ENCODE measurements around the gene MED13.

The MED13 gene

GRCh38 chr17:62058611-62059010 is 6.5 kb downstream of the MED13 start:
- no peak overlapping the region for H2BK5ac ChIP-seq (ENCODE audit: low read length)
- no peak overlapping the region for H3K4ac ChIP-seq (ENCODE audit: low read length)
- no peaks in the 10 kb centered on the region for H3K9me3 ChIP-seq (replicated peaks in 1 of 2; ENCODE audit: control insufficient read depth in 2 of 2, insufficient read depth in 1 of 2, low read depth in 1 of 2, low read length in 2 of 2)
- no peak overlapping the region for H4K91ac ChIP-seq (ENCODE audit: low read depth, low read length, poor library complexity)
- no peaks in the 10 kb centered on the region for H3K27me3 ChIP-seq (ENCODE audit: control insufficient read depth in 3 of 3, insufficient read depth in 3 of 3, low read depth in 1 of 3, low read length in 3 of 3)
- H3K4me1 ChIP-seq (ENCODE audit: control insufficient read depth in 2 of 2, insufficient read depth in 1 of 2, low read depth in 1 of 2, low read length in 2 of 2): no peaks in the 10 kb centered on the region
- H3K27ac ChIP-seq (replicated peaks; ENCODE audit: low read length): no peak overlapping the region
- no peak overlapping the region for H3K14ac ChIP-seq (ENCODE audit: low read length)
- no peak overlapping the region for H2AFZ ChIP-seq (ENCODE audit: low read length)
- H2BK15ac ChIP-seq (ENCODE audit: low read length): no peak overlapping the region
- no peak overlapping the region for H2BK12ac ChIP-seq (ENCODE audit: low read length)
- H3K4me3 ChIP-seq (ENCODE audit: low read length in 2 of 2): no peak overlapping the region
- no peak overlapping the region for H2BK120ac ChIP-seq (ENCODE audit: low read depth, low read length)
- peaks cover 4% of the 10 kb centered on the region for H3K79me1 ChIP-seq (ENCODE audit: low read depth, low read length)
- no peak overlapping the region for H3K23ac ChIP-seq (ENCODE audit: low read depth, low read length, poor library complexity)
- no peak overlapping the region for H4K8ac ChIP-seq (ENCODE audit: low read depth, low read length)
- no CpG with 5 or more reads among the region's 4 CpGs for WGBS, 2 donors (ENCODE audit: extremely low coverage in 2 of 2, insufficient read length in 2 of 2, insufficient replicate concordance in 1 of 2)
- no peak overlapping the region for H3K18ac ChIP-seq (ENCODE audit: low read length)
- no peak overlapping the region for H2AK5ac ChIP-seq (ENCODE audit: low read depth, low read length)
- H3K4me2 ChIP-seq (ENCODE audit: insufficient read depth, low read length, poor library complexity, severe bottlenecking): no peak overlapping the region
- no peak overlapping the region for H3K9ac ChIP-seq (ENCODE audit: low read depth, low read length, poor library complexity)
- H3K36me3 ChIP-seq (replicated peaks in 1 of 2; ENCODE audit: control insufficient read depth in 2 of 2, insufficient read depth in 2 of 2, low read length in 2 of 2): peaks cover 5 to 94% of the 10 kb centered on the region in 2 donors
- no peak for DNase-seq (ENCODE audit: low spot score)

- Histone ChIP-seq H2BK5ac (ENCODE audit: low read length) (no peak overlapping the region), H2AK5ac (ENCODE audit: low read depth, low read length) (no peak overlapping the region), H3K9me3 (replicated peaks in 1 of 2; ENCODE audit: control insufficient read depth in 2 of 2, insufficient read depth in 1 of 2, low read depth in 1 of 2, low read length in 2 of 2) (no peaks in the 10 kb centered on the region), H3K27ac (replicated peaks; ENCODE audit: low read length) (no peak overlapping the region), H3K4me1 (ENCODE audit: control insufficient read depth in 2 of 2, insufficient read depth in 1 of 2, low read depth in 1 of 2, low read length in 2 of 2) (no peaks in the 10 kb centered on the region), H3K36me3 (replicated peaks in 1 of 2; ENCODE audit: control insufficient read depth in 2 of 2, insufficient read depth in 2 of 2, low read length in 2 of 2) (peaks cover 7 to 98% of the 10 kb centered on the region in 2 donors), H3K18ac (ENCODE audit: low read length) (no peak overlapping the region), H2BK12ac (ENCODE audit: low read length) (no peak overlapping the region), H3K4me2 (ENCODE audit: insufficient read depth, low read length, poor library complexity, severe bottlenecking) (no peak overlapping the region), H2AFZ (ENCODE audit: low read length) (no peak overlapping the region), H2BK120ac (ENCODE audit: low read depth, low read length) (no peak overlapping the region), H3K14ac (ENCODE audit: low read length) (no peak overlapping the region), H3K23ac (ENCODE audit: low read depth, low read length, poor library complexity) (no peak overlapping the region), H4K91ac (ENCODE audit: low read depth, low read length, poor library complexity) (no peak overlapping the region), H3K9ac (ENCODE audit: low read depth, low read length, poor library complexity) (no peak overlapping the region), H3K4me3 (ENCODE audit: low read length in 2 of 2) (no peak overlapping the region), H4K8ac (ENCODE audit: low read depth, low read length) (no peak overlapping the region), H3K4ac (ENCODE audit: low read length) (no peak overlapping the region), H3K27me3 (ENCODE audit: control insufficient read depth in 3 of 3, insufficient read depth in 3 of 3, low read depth in 1 of 3, low read length in 3 of 3) (no peaks in the 10 kb centered on the region), H2BK15ac (ENCODE audit: low read length) (no peak overlapping the region), H3K79me1 (ENCODE audit: low read depth, low read length) (peaks cover 4% of the 10 kb centered on the region)
- DNase-seq (ENCODE audit: low spot score): no peak
- no CpG with 5 or more reads among the region's 1 CpG for WGBS, 2 donors (ENCODE audit: extremely low coverage in 2 of 2, insufficient read length in 2 of 2, insufficient replicate concordance in 1 of 2)
Measured at GRCh38 chr17:62057696-62058095, 7.4 kb downstream of the MED13 start.

- no peak for DNase-seq (ENCODE audit: low spot score)
- Histone ChIP-seq H3K36me3 (replicated peaks in 1 of 2; ENCODE audit: control insufficient read depth in 2 of 2, insufficient read depth in 2 of 2, low read length in 2 of 2) (peaks cover 2 to 99% of the 10 kb centered on the region in 2 donors), H3K9ac (ENCODE audit: low read depth, low read length, poor library complexity) (no peak overlapping the region), H2BK120ac (ENCODE audit: low read depth, low read length) (no peak overlapping the region), H3K9me3 (replicated peaks in 1 of 2; ENCODE audit: control insufficient read depth in 2 of 2, insufficient read depth in 1 of 2, low read depth in 1 of 2, low read length in 2 of 2) (no peaks in the 10 kb centered on the region), H3K14ac (ENCODE audit: low read length) (no peak overlapping the region), H3K23ac (ENCODE audit: low read depth, low read length, poor library complexity) (no peak overlapping the region), H3K27ac (replicated peaks; ENCODE audit: low read length) (no peak overlapping the region), H2BK12ac (ENCODE audit: low read length) (no peak overlapping the region), H3K27me3 (ENCODE audit: control insufficient read depth in 3 of 3, insufficient read depth in 3 of 3, low read depth in 1 of 3, low read length in 3 of 3) (no peaks in the 10 kb centered on the region), H3K4me1 (ENCODE audit: control insufficient read depth in 2 of 2, insufficient read depth in 1 of 2, low read depth in 1 of 2, low read length in 2 of 2) (no peaks in the 10 kb centered on the region), H3K4me2 (ENCODE audit: insufficient read depth, low read length, poor library complexity, severe bottlenecking) (no peak overlapping the region), H2BK5ac (ENCODE audit: low read length) (no peak overlapping the region), H2AK5ac (ENCODE audit: low read depth, low read length) (no peak overlapping the region), H4K91ac (ENCODE audit: low read depth, low read length, poor library complexity) (no peak overlapping the region), H3K18ac (ENCODE audit: low read length) (no peak overlapping the region), H2BK15ac (ENCODE audit: low read length) (no peak overlapping the region), H4K8ac (ENCODE audit: low read depth, low read length) (no peak overlapping the region), H3K79me1 (ENCODE audit: low read depth, low read length) (peaks cover 2% of the 10 kb centered on the region), H3K4ac (ENCODE audit: low read length) (no peak overlapping the region), H3K4me3 (ENCODE audit: low read length in 2 of 2) (no peak overlapping the region), H2AFZ (ENCODE audit: low read length) (no peak overlapping the region)
- WGBS, 2 donors (ENCODE audit: extremely low coverage in 2 of 2, insufficient read length in 2 of 2, insufficient replicate concordance in 1 of 2): no CpG with 5 or more reads among the region's 2 CpGs
Measured at GRCh38 chr17:62052765-62053338, 12.2 kb downstream of the MED13 start.

GRCh38 chr17:62051053-62051452 is 14.0 kb downstream of the MED13 start:
- Histone ChIP-seq H3K4me2 (ENCODE audit: insufficient read depth, low read length, poor library complexity, severe bottlenecking) (no peak overlapping the region), H3K27me3 (ENCODE audit: control insufficient read depth in 3 of 3, insufficient read depth in 3 of 3, low read depth in 1 of 3, low read length in 3 of 3) (no peaks in the 10 kb centered on the region), H2BK120ac (ENCODE audit: low read depth, low read length) (no peak overlapping the region), H2BK12ac (ENCODE audit: low read length) (no peak overlapping the region), H4K91ac (ENCODE audit: low read depth, low read length, poor library complexity) (no peak overlapping the region), H3K4me3 (ENCODE audit: low read length in 2 of 2) (no peak overlapping the region), H3K14ac (ENCODE audit: low read length) (no peak overlapping the region), H3K18ac (ENCODE audit: low read length) (no peak overlapping the region), H2AK5ac (ENCODE audit: low read depth, low read length) (no peak overlapping the region), H4K8ac (ENCODE audit: low read depth, low read length) (no peak overlapping the region), H2BK15ac (ENCODE audit: low read length) (no peak overlapping the region), H3K79me1 (ENCODE audit: low read depth, low read length) (peaks cover 2% of the 10 kb centered on the region), H3K36me3 (replicated peaks in 1 of 2; ENCODE audit: control insufficient read depth in 2 of 2, insufficient read depth in 2 of 2, low read length in 2 of 2) (peaks cover 3 to 98% of the 10 kb centered on the region in 2 donors), H3K23ac (ENCODE audit: low read depth, low read length, poor library complexity) (no peak overlapping the region), H2BK5ac (ENCODE audit: low read length) (no peak overlapping the region), H3K4me1 (ENCODE audit: control insufficient read depth in 2 of 2, insufficient read depth in 1 of 2, low read depth in 1 of 2, low read length in 2 of 2) (no peaks in the 10 kb centered on the region), H3K9ac (ENCODE audit: low read depth, low read length, poor library complexity) (no peak overlapping the region), H3K4ac (ENCODE audit: low read length) (no peak overlapping the region), H3K27ac (replicated peaks; ENCODE audit: low read length) (no peak overlapping the region), H2AFZ (ENCODE audit: low read length) (no peak overlapping the region), H3K9me3 (replicated peaks in 1 of 2; ENCODE audit: control insufficient read depth in 2 of 2, insufficient read depth in 1 of 2, low read depth in 1 of 2, low read length in 2 of 2) (no peaks in the 10 kb centered on the region)
- DNase-seq (ENCODE audit: low spot score): no peak
- WGBS, 2 donors (ENCODE audit: extremely low coverage in 2 of 2, insufficient read length in 2 of 2, insufficient replicate concordance in 1 of 2): no CpG with 5 or more reads among the region's 2 CpGs
